HG03064 (cell line): ENCODE measurements around the gene LAMA4.
"Not testable (repeated sequence)": the region's sequence is repeated elsewhere in the genome, so short reads cannot be mapped to it uniquely, and the experiment has no call there.

Source experiments
- ATAC-seq: cut with Tn5 transposase; IDR thresholded peaks from one replicate; pipeline ENCODE4 v1.9.1; 2021; ENCODE audit warnings: low read depth; ENCODE audit not compliant: unreplicated experiment

The LAMA4 gene

DNA sequence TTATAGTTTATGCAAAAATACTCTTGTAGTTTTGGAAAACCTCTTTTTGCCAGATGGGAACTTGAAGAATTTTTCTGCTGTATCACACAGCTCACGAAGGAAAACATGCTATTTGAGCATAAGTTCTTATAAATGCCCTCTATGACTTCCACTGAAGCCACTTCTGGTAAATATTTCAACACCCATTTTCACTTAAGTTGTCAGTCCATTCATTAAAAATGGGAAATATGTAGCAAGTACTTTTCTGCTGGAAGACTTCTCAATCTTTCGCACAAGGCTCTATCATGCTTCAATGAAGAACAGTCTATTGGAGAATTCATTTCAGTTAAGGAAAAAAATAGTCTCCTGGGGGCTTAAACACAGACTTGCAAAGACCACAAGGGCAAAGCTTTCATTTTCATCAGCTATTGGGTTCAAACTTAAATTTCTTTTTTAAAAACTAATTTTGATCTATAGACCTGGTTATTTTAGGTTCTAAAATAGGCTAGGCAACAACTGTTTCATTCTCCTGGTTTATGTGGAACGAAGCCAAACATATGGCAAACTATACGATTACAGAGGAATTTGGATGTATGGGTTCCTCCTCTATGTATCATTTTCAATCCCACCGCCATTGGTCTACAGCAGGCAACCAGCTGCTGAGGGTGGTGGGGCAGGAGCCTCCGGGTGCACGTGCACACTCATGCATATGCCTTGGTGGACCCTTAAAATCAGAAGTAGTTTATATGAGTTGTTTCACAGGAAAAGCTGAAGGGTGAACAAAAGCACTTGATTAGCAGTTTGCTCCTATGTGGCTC lies 38.7 kb downstream of the LAMA4 start:
- ATAC-seq = no peak

DNA sequence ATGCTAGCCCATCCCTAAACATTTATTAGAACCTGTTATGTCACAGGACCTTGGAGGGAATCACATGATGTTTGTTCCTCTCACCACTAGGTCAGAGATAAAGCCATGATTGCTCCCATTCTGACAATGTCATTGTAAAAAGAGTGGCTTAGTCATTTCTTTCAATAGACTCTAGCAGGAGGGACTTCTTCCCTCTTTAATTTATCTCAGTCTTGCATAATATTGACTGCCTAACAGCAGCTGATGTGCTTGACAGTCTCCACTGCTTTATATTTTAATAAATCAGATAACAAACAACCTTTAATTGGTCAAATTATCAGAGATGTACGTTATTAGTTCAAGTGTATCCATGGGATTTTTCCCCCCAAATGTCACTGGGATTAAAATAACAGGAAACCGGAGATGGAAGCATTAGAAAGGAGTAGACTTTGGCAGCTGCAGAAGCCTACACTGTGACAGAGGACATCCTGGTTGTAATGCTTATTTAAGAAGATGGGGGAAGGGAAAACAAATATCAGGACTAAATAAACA lies 39.6 kb downstream of the LAMA4 start:
- ATAC-seq = no peak

DNA sequence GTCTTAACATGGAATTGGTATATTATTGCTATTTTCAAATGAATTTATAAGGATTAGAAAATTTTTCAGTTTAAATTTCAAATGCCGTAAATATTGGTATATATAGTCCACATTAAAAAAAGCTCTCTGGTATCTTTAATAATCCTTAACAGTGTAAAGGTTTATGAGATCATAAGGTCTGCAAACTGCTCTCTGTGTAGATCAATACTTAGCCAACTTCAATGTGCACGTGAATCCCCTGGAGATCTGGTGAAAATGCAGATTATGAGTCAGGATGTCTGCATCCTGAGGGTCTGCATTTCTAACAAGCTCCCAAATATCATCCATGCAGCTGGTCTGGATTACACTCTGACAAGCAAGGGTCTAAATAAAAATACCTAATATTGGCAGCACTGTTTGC lies 43.5 kb downstream of the LAMA4 start:
- ATAC-seq = no peak

DNA sequence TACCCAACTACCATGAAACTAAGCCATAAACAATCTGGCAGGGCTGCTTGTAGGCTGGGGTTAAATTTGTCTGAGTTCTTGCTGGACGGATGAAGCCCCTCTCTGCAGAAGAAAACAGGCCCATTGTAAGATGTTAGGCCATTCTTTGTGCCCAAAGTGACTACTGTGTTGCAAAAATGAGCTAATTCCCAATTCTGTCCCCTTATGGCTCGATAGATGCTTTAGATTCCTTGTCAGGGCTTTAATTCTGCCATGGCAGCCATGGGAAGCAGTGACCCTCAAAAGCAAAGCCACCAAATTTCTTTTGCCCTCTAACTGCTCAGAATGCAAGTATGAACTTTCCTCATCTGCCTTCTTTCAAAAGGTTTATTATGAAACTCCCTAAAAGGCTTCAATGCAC lies 45.2 kb downstream of the LAMA4 start:
- no peak for ATAC-seq

DNA sequence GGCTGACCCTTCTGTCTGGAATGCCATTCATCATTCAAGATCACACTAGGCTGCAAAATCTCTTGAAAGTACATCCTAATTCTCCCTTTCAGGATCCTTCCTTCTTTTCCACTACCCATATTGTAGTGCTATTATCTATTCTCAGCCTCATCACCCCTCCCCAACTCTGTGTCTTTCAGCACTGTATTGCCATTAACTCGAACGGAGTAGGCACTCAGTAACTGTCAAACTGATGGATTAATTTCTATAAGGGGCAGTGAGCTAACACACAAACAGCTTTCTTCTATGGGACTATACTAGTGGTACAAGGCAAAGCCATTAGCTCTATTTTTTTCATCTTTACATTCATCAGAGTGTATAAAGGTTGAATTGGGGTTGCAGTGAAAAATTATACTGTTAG lies 46.6 kb downstream of the LAMA4 start:
- no peak for ATAC-seq

DNA sequence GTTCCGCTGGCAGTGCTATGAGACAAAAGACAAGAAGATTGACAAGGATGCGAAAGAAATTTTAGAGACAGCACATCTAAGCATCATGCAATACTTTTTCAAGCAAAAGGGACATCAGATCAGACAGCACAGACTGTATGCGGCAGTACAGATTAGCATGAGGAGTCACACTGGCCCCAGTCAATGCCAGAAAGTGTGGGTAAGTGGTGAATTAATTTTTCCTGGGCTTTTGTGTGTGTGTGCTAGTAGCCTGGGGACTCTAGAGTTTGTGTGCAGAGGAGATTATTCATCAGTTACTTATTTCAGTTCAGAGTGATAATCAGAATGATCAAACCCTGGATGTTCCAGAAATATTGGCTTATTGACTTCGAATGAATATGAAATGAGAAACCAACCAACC lies 47.2 kb downstream of the LAMA4 start:
- ATAC-seq = no peak

DNA sequence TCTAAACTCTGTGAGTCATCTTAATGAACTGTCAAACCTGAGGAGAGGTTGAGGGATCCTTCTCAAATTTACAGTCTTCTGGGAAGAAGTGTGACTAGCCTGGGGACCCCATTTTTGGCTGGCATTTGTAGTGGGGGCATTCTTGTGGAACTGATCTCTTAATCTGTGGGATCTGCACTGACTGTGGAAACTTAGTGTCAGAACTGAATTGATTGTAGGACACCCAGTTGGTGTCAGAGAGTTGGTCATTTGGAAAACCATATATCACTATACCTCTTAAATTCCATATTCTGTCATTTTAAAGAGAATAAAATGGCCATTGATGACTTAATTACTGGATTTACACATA lies 48.3 kb downstream of the LAMA4 start:
- ATAC-seq = no peak

DNA sequence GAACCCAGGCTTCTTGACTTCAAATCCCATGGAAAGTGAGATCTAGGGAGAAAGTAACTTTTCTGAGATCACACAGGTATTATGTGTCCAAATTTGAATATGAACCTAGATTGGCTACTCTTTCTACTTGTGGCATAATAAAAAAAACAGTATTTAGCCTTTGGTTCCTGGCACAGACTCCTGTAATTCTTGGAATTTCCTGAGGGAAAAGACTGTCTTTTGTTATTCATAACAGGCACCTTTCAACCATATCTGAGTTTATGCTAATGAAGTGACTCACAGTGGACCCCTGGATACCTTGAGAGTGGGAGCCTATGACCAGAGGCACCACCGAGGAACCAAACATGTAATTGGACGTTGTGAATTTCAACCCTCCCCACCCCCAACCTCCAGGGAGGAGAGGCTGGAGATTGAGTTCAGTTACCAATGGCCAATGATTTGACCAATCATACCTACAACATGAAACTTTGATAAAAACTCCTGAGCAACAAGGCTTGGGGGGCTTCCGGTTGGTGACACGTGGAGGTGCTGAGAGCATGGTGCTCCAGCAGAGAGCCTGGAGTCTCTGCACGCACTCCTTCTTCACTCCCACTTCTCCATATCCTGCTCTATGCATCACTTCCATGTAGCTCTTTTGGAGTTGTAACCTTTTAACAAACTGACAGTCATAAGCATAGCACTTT lies 48.8 kb downstream of the LAMA4 start:
- no peak for ATAC-seq

DNA sequence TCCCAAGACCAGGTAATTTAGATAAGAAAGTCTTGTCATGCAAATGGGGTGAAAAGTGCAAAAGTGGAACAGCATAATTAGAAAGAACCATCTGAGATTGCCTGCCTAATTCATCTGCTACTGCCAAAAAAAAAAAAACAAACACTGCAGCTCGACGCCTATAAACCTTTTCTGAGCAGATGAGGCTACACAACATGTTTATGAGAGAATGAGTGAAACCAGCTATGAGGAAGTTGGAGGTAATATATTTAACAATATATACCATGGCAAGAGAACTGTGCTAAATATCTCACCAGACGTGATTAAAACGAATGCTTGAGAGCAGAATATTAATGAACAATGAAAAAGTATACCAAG lies 50.0 kb downstream of the LAMA4 start:
- ATAC-seq = no peak

DNA sequence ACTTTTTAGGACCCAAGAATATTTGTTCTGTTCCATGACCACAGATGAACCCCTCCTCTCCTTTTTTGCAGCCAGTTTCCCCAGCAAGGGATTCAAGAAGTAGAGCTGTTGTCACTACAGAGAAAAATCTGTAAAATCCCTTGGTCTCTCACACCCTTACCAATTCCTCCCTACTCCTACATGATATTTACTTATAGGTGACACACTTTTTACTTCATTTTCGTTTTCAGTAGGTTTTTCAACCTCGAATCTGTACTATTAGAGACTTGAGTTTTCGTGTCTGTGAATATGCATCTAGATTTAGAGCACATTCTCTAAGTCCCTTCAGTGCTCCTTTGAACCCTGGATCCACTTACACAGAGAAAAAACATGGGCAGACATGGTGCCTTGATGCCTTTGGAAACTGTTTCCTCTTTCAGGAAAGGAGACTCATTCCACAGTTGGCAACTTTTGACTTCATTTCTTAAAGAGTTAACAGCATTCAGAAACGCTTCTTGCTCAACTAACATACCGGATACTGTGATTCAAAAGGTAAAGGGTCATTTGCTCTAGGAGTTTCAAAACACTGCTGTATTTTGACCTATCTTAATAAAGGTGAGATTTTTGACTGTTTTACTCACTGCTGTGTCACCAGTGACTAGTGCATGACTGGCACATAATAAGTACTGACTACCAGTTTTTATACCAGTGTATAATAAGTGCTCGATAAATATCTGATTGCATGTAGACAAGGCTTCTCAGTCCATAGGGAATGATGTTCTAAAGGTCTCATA lies 50.6 kb downstream of the LAMA4 start:
- peak; percentile 60 for ATAC-seq

DNA sequence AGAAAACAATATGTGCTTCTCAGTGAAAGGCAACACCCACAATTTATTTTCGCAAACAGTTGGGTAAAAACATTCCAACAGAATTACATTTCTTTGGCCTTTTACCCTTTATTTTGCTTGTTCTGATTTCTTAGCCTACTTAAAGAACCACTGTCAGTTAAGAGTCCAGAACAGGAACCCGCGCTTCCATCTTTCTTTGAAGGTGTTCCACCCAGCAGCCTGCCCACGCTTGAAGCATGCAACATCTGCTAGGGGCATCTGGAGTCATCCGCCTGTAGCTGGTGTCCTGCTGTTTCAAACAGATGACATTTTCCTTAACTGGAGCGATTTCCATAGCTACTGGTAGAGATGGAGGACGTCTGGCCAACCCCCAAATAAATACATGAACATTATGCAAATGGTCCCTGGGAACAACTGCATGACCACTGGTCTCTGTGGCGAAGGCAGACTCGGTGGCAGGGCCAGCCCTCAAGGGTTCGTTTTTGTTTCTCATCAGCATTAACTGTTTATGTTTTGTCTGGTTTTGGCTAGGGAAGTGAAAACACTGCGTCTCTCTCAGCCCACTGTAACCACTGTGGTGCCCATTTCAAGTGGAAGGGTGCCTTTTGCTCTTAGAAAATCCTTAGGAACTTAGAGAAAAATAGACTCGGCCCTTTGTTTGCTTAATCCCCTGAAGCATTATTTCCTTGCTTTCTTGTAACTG lies 51.6 kb downstream of the LAMA4 start:
- peak; percentile 65 for ATAC-seq

DNA sequence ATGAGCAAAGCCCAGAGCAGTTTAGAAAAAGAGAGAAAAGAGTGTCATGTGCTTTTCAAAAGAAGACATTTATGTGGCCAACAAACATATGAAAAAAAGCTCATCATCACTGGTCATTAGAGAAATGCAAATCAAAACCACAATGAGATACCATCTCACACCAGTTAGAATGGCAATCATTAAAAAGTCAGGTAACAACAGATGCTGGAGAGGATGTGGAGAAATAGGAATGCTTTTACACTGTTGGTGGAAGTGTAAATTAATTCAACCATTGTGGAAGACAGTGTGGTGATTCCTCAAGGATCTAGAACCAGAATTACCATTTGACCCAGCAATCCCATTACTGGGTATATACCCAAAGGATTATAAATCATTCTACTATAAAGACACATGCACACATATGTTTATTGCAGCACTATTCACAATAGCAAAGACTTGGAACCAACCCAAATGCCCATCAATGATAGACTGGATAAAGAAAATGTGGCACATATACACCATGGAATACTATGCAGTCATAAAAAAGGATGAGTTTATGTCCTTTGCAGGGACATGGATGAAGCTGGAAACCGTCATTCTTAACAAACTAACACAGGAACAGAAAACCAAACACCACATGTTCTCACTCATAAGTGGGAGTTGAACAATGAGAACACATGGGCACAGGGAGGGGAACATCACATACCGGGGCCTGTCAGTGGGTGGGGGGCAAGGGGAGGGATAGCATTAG lies 54.0 kb downstream of the LAMA4 start:
- not testable (repeated sequence) for ATAC-seq

DNA sequence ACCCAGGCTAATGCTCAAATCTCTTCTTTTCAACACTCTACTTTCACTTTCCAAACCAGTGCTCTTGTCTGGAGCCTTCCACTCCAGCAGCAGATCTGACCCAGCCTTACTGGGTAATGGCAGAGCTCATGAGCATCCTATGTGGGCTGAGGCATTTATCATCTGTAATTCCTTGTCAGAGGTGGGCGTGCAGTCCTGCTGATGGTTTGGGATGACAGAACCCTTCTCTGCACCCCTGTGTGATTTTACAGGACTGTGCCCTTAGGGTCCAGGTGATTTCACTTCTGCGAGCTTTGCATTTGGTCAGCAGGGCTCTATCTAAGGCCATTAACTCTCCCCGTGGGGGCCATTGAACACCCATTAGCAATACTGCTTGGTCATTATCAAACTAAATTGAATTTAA lies 55.4 kb downstream of the LAMA4 start:
- ATAC-seq = no peak

DNA sequence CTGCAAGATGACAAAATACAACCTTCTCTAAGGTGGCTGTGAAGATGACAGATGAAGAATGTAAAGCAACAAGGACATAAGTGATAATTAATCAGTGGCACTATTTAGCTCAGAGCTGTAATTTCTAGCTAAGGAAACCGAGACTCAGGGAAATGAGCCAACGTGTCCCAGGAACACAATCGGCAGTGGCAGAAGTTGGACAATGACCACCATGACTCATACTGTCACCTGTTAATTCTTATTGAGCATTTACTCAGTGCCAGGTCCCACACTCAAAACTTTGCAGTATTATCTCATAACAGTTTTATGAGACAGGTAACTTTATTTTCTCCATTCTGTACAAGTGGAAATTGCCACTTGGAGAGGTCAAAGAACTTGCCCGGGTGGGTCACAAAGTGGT lies 55.8 kb downstream of the LAMA4 start:
- ATAC-seq = no peak

DNA sequence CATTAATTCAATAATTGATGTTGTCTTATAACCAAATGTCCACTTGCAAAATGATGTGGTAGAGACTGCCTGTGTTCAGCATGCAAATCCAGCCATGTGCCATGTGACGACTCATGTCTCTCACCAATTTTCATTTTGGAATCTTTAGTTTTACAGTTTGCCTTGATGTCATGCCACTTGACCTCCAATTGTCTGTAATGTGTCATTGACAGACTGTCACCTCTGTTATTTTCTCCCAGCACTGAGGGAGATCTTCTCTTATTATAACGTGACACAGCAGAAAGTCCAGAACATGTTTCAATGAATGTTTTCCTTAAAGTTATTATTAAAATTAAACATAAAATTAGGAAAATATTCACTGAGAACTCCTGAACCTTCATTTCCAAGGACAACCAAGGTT lies 56.7 kb downstream of the LAMA4 start:
- ATAC-seq = no peak

DNA sequence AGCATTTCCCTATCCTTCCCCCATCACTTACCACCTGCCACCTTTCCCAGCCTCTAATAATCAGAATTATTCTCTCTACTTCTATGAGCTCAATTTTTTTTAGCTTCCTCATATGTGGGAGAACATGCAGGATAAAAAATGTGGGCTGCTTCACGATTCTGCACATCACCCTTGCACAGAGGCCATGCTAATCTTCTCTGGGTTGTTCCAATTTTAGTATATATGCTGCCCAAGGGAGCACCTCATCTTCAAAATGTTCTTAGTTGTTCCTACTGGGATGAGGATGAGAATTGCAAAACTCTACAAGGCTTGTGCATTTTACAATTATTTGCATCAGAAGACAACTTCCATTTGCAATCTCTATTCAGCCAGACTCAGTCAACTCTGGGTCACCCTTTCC lies 58.1 kb downstream of the LAMA4 start:
- no peak for ATAC-seq

DNA sequence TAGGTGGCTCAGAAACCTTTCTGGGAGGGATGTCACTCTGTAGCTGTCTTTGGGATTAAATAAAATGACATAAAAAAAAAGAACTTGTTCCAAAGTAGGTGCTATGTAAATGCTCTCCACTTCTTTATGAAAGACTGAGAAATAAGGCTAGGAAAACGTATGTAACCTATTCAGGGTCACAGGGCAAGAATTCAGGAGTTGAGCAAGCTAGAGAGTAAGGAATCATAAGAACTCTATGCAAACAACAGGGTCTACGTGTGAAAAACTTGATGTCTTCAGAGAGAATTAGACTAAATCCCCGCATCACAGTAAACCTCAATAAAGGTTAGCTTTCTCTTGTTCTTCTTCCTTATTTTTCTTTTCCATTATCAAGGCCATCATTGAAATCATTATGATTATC lies 59.2 kb downstream of the LAMA4 start:
- ATAC-seq = no peak

DNA sequence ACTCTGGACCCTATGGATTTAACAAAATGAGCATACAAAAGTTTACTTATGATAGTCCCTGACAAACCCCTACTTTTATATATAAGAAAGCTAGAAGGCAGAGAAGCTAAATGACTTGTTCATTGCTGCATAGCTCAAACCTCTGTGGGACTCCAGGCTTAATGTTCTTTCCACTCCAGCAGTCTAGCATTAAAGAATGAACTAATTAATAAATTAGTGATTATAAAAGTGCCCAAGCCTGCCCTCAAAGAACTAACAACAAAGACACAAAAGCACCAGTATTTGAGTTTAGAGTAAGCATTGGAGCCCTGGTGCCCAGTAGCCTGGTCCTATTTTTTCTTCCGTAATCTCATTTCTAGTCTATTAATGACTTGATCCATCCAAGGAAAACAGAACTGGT lies 59.9 kb downstream of the LAMA4 start:
- no peak for ATAC-seq

DNA sequence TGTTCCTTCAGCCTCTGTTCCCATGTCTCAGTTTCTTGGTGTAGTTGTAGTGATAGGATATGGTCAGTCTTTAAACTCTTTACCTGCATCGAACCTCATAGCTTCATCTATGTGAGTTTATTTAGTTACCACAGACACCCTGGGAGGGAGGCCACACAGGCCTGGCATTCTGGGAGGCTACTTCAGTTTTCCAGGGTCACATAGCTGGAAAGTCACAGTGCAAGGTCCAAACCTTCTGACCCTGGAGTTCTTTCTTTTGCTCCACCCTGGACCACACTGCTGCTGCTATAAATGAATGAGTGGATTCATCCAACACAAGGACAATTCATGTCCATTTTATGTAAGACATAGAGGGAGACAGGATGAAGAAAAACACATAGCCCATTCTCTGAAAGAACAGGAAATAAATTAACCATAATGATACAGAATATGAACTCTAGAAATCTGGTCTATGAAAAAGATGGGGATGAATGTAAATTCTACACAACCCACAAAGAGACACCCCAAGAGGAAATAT lies 60.8 kb downstream of the LAMA4 start:
- ATAC-seq = no peak

DNA sequence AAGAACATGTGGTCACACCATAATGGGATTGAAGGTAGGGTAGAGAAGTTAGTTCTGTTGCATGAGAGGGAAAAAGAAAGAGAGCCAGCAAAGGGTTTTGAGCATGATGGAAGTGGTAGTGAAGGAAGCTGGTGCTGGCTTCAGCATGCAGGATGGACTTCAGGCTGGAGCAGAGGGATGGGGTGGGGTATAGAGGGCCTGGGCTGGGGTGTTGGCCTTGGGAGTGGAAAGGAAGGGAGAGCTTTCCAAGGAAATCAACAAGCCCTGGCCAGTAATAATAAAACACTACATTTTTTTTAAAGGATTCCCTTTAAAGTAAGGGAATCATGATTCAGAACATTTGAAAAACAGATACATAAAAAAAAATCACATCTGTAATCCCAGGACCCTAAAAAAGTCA lies 61.2 kb downstream of the LAMA4 start:
- no peak for ATAC-seq
